IMR-90 (cell line): ENCODE results near the gene RCAN2. TPM values are rescaled to one million over a fixed set of nuclear protein-coding genes. Genes with fewer than 3 reads are reported as not detected.

Experiments
- ATAC-seq: fragments of 200-7000 bp; cut with Tn5 transposase; 2 replicates; pipeline ENCODE4 v1.9.1; 2020; ENCODE audit warnings: low read depth, mild to moderate bottlenecking, moderate library complexity
- BruUV-seq: library from RNA; stranded (reverse); fragments of 400-500 nt; replicated peaks from 2 replicates; lab custom pipeline; 2021; lab: Mats Ljungman, UMichigan
- CTCF ChIA-PET: fragments of 300-600 bp; formaldehyde crosslinking; extraction: SDS; loops from one replicate; lab custom pipeline; 2021; ENCODE audit warnings: antibody characterized with exemption; lab: Yijun Ruan, JAX
- POLR2A ChIA-PET: fragments of 300-600 bp; sonication (Branson Sonifier 250); formaldehyde crosslinking; loops from one replicate; lab custom pipeline; 2022; ENCODE audit warnings: antibody characterized with exemption; ENCODE audit not compliant: unreplicated experiment; lab: Charles Lee
- DNase-seq: peaks from one replicate; pipeline ENCODE4 v3.0.0; 2013
- H2AFZ ChIP-seq: replicated peaks from 2 replicates; pipeline ENCODE3; 2013; ENCODE audit warnings: low read length, mild to moderate bottlenecking; ENCODE audit not compliant: poor library complexity
- H2AK5ac ChIP-seq: 2 replicates; pipeline ENCODE4 v1.6.1; 2013; ENCODE audit warnings: low read depth, low read length, inconsistent platforms
- H2AK9ac ChIP-seq: replicated peaks from 2 replicates; pipeline ENCODE3; 2013; ENCODE audit warnings: mild to moderate bottlenecking, low read depth, low read length, moderate library complexity; ENCODE audit not compliant: poor library complexity
- H2BK120ac ChIP-seq: 2 replicates; pipeline ENCODE4 v1.6.1; 2013; ENCODE audit warnings: low read depth, low read length, inconsistent platforms
- H2BK15ac ChIP-seq: 3 replicates; pipeline ENCODE4 v1.6.1; 2013; ENCODE audit warnings: low read depth, low read length, inconsistent platforms
- H2BK20ac ChIP-seq: 2 replicates; pipeline ENCODE4 v1.6.1; 2013; ENCODE audit warnings: low read depth, mild to moderate bottlenecking, inconsistent platforms, low read length, moderate library complexity
- H2BK5ac ChIP-seq: 2 replicates; pipeline ENCODE4 v1.6.1; 2013; ENCODE audit warnings: mild to moderate bottlenecking, low read depth, low read length, inconsistent platforms; ENCODE audit not compliant: poor library complexity, severe bottlenecking
- H3K14ac ChIP-seq: replicated peaks from 2 replicates; pipeline ENCODE4 v1.6.1; 2013; ENCODE audit warnings: low read depth, low read length, inconsistent platforms
- H3K18ac ChIP-seq: 2 replicates; pipeline ENCODE4 v1.6.1; 2013; ENCODE audit warnings: low read depth, low read length, control low read depth
- H3K23ac ChIP-seq: 2 replicates; pipeline ENCODE4 v1.6.1; 2013; ENCODE audit warnings: low read depth, low read length, inconsistent platforms
- H3K27ac ChIP-seq: 2 replicates; pipeline ENCODE4 v1.5.1; 2013; ENCODE audit warnings: mild to moderate bottlenecking, control low read depth, low read length; ENCODE audit not compliant: insufficient read depth
- H3K27me3 ChIP-seq: 2 replicates; pipeline ENCODE4 v1.6.1; 2013; ENCODE audit warnings: low read length; ENCODE audit not compliant: control insufficient read depth, insufficient read depth
- H3K36me3 ChIP-seq: 2 replicates; pipeline ENCODE4 v1.6.1; 2013; ENCODE audit warnings: low read length, mixed read lengths; ENCODE audit not compliant: control insufficient read depth, insufficient read depth
- H3K4ac ChIP-seq: 2 replicates; pipeline ENCODE4 v1.6.1; 2013; ENCODE audit warnings: low read depth, low read length, inconsistent platforms
- H3K4me1 ChIP-seq: 2 replicates; pipeline ENCODE4 v1.6.1; 2013; ENCODE audit warnings: low read length, mixed read lengths; ENCODE audit not compliant: control insufficient read depth, insufficient read depth
- H3K4me2 ChIP-seq: 2 replicates; pipeline ENCODE4 v1.6.1; 2013; ENCODE audit warnings: low read depth, mild to moderate bottlenecking, control low read depth, low read length, moderate library complexity
- H3K4me3 ChIP-seq: 2 replicates; pipeline ENCODE4 v1.5.1; 2013; ENCODE audit warnings: low read depth, mild to moderate bottlenecking, control low read depth, low read length, moderate library complexity; ENCODE audit not compliant: insufficient read depth
- H3K56ac ChIP-seq: 2 replicates; pipeline ENCODE4 v1.6.1; 2013; ENCODE audit warnings: low read length, inconsistent platforms; ENCODE audit not compliant: insufficient read depth; ENCODE audit errors: extremely low read depth
- H3K79me1 ChIP-seq, 2 experiments: 2 replicates each; pipeline ENCODE4 v1.6.1; 2013; ENCODE audit warnings: low read length in 2 of 2, inconsistent platforms in 1 of 2, low read depth in 1 of 2
- H3K9ac ChIP-seq: 2 replicates; pipeline ENCODE4 v1.6.1; 2013; ENCODE audit warnings: low read depth, low read length, control low read depth
- H3K9me1 ChIP-seq: 2 replicates; pipeline ENCODE4 v1.6.1; 2013; ENCODE audit warnings: low read length, inconsistent platforms; ENCODE audit not compliant: insufficient read depth
- H3K9me3 ChIP-seq: 2 replicates; pipeline ENCODE4 v1.6.1; 2013; ENCODE audit warnings: low read length; ENCODE audit not compliant: control insufficient read depth, insufficient read depth
- H4K20me1 ChIP-seq: 2 replicates; pipeline ENCODE4 v1.6.1; 2013; ENCODE audit warnings: low read length, inconsistent platforms; ENCODE audit not compliant: insufficient read depth
- H4K5ac ChIP-seq: 2 replicates; pipeline ENCODE4 v1.6.1; 2013; ENCODE audit warnings: mild to moderate bottlenecking, low read depth, low read length, control low read depth
- H4K8ac ChIP-seq, 2 experiments: 2 replicates each; pipeline ENCODE4 v1.6.1; 2013; ENCODE audit warnings: low read depth in 2 of 2, low read length in 2 of 2, control low read depth in 1 of 2, inconsistent platforms in 1 of 2
- H4K91ac ChIP-seq: 2 replicates; pipeline ENCODE4 v1.6.1; 2013; ENCODE audit warnings: low read depth, low read length, inconsistent platforms; ENCODE audit not compliant: insufficient read depth
- BHLHE40 ChIP-seq: fragments of 150-350 bp; IDR thresholded peaks from 2 replicates; pipeline ENCODE4 v1.6.1; 2016; ENCODE audit warnings: mild to moderate bottlenecking, low read depth, low read length
- CEBPB ChIP-seq: IDR thresholded peaks from 2 replicates; pipeline ENCODE4 v1.6.1; 2012; ENCODE audit warnings: low read depth, low read length, improper control_type of control experiment
- FOS ChIP-seq: fragments of 150-350 bp; IDR thresholded peaks from 2 replicates; pipeline ENCODE4 v1.6.1; 2016; ENCODE audit warnings: low read depth, low read length
- MAZ ChIP-seq: IDR thresholded peaks from 2 replicates; pipeline ENCODE4 v1.6.1; 2012; ENCODE audit warnings: low read depth, mild to moderate bottlenecking, low read length, improper control_type of control experiment, moderate library complexity, borderline replicate concordance
- MXI1 ChIP-seq: IDR thresholded peaks from 2 replicates; pipeline ENCODE4 v1.6.1; 2012; ENCODE audit warnings: low read depth, mild to moderate bottlenecking, low read length, moderate library complexity, borderline replicate concordance
- POLR2A ChIP-seq: IDR thresholded peaks from 2 replicates; pipeline ENCODE4 v1.6.1; 2012; ENCODE audit warnings: mild to moderate bottlenecking, low read depth, low read length
- RAD21 ChIP-seq: IDR thresholded peaks from 2 replicates; pipeline ENCODE4 v1.6.1; 2012; ENCODE audit warnings: low read length, improper control_type of control experiment
- RCOR1 ChIP-seq: IDR thresholded peaks from 2 replicates; pipeline ENCODE4 v1.6.1; 2012; ENCODE audit warnings: mild to moderate bottlenecking, low read length, improper control_type of control experiment; ENCODE audit not compliant: insufficient replicate concordance
- RFX5 ChIP-seq: IDR thresholded peaks from 2 replicates; pipeline ENCODE4 v1.8.0; 2012; ENCODE audit warnings: low read depth, mild to moderate bottlenecking, low read length, moderate library complexity
- SMC3 ChIP-seq: fragments of 150-350 bp; IDR thresholded peaks from 2 replicates; pipeline ENCODE4 v1.6.1; 2016; ENCODE audit warnings: low read depth, mild to moderate bottlenecking, antibody characterized with exemption, low read length, moderate library complexity
- WGBS, 2 experiments: methylation state at CpG; one replicate each; pipeline versions ENCODE4 v1.1.5 to v1.1.7; 2013; ENCODE audit warnings: missing lambda C conversion rate in 2 of 2; ENCODE audit not compliant: insufficient read length in 1 of 2; ENCODE audit errors: extremely low coverage in 2 of 2; 5-methylcytosine and 5-hydroxymethylcytosine counted together
- dilution Hi-C: fragments of 300-500 bp; cut with HindIII; formaldehyde crosslinking; loops from one replicate; pipeline ENCODE4 v1.14.3; 2018; ENCODE audit warnings: low sequenced_read_pairs; ENCODE audit not compliant: unreplicated experiment
- in situ Hi-C: fragments of 300-500 bp; cut with MboI; formaldehyde crosslinking; loops from 3 replicates; pipeline ENCODE4 v1.14.3; 2019; ENCODE audit warnings: low sequenced_read_pairs, inconsistent platforms, mixed read lengths
- intact Hi-C: fragments of 100-400 bp; cut with micrococcal nuclease; formaldehyde crosslinking; loops from 2 replicates; pipeline ENCODE4 v1.10.0; 2022
- polyA plus RNA-seq, 3 experiments: library from polyadenylated mRNA; depleted of rRNA; stranded (reverse); fragments of >200 nt; gene quantifications; 2 replicates each; pipeline ENCODE4 v1.2.3, GENCODE V29; 2012; ENCODE audit warnings: low replicate concordance in 1 of 3
- total RNA-seq: library from RNA; depleted of rRNA; stranded (reverse); fragments of >200 nt; gene quantifications from 2 replicates; pipeline ENCODE4 v1.2.3, GENCODE V29; 2012
- TF ChIP-seq, protein P1 (sequence below): fragments of 150-350 bp; IDR thresholded peaks from 2 replicates; pipeline ENCODE4 v1.6.1; 2017; ENCODE audit warnings: mild to moderate bottlenecking, antibody characterized with exemption, low read length, low read depth
- TF ChIP-seq, protein P2 (sequence below): conservative IDR thresholded peaks from 2 replicates; pipeline ENCODE4 v1.5.1; 2012; ENCODE audit warnings: mild to moderate bottlenecking, low read depth, low read length, improper control_type of control experiment

The RCAN2 gene
- total and polyA plus RNA-seq, 2 of the 4 experiments (the other 2 are of a cell fraction): 1.3 to 1.8 TPM

DNA sequence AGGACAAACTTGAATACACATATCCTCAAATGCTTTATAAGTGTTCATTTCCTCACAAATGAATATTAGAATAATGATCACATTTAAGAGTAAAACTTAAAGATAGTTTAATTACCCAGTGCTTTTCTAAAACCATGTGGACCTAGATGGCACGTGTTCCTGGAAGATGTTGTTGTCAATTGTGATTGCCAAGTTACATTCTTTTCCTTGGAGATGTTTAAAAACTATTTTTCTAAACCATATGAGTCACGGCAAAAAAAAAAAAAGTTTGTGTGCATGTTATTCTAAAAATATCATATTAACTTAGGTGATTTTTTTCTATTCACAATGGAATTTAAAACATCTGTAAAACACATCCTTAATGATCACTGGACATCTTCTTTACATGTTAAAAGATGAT lies 51.1 kb downstream of the RCAN2 start:
- Histone ChIP-seq H3K9me3 (no peaks in the 10 kb centered on the region), H2BK15ac (no peak overlapping the region), H3K4me1 (no peaks in the 10 kb centered on the region; the same call in 1 of the 2 replicates), H3K18ac (no peak overlapping the region), H3K9ac (no peak overlapping the region), H3K4me3 (no peak overlapping the region), H3K56ac (no peak overlapping the region), H2BK120ac (no peak overlapping the region), H3K27ac (no peak overlapping the region), H3K4me2 (no peak overlapping the region), H4K91ac (no peak overlapping the region), H3K27me3 (no peaks in the 10 kb centered on the region), H3K14ac (no peak overlapping the region), H2BK5ac (no peak overlapping the region), H4K8ac (no peak overlapping the region), H3K36me3 (no peaks in the 10 kb centered on the region), H2AK9ac (no peak overlapping the region), H3K23ac (no peak overlapping the region), H2BK20ac (no peak overlapping the region), H2AFZ (no peak overlapping the region), H3K9me1 (no peaks in the 10 kb centered on the region), H4K5ac (no peak overlapping the region), H4K20me1 (no peaks in the 10 kb centered on the region), H3K79me1 (no peaks in the 10 kb centered on the region), H3K4ac (no peak overlapping the region), H2AK5ac (no peak overlapping the region)
- peak; percentile 37 for DNase-seq
- in situ Hi-C loops: no loop called here
- ChIA-PET POLR2A (no interaction called here), CTCF (interaction anchor here (1.0 kb wide), 1 partner anchor 36 kb away, joined by 3 read pairs; no protein-coding TSS in a partner anchor)
- intact Hi-C loops: no loop called here
- no TSS peak for BruUV-seq
- no CpG with 5 or more reads among the region's 2 CpGs for WGBS, 2 experiments
- ATAC-seq: no peak
- dilution Hi-C loops: no loop called here
- TF ChIP-seq, protein P1, sequence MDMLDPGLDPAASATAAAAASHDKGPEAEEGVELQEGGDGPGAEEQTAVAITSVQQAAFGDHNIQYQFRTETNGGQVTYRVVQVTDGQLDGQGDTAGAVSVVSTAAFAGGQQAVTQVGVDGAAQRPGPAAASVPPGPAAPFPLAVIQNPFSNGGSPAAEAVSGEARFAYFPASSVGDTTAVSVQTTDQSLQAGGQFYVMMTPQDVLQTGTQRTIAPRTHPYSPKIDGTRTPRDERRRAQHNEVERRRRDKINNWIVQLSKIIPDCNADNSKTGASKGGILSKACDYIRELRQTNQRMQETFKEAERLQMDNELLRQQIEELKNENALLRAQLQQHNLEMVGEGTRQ: 0 out of 2 replicates have a peak, but pooled peaks have one; percentile 31
- TF ChIP-seq FOS (no peak), RFX5 (no peak), RAD21 (no peak), MAZ (no peak), POLR2A (no peak), SMC3 (no peak), CEBPB (no peak), MXI1 (peak; percentile 68; the same call in 1 of the 2 replicates), RCOR1 (no peak), BHLHE40 (peak; percentile 56)
- TF ChIP-seq, protein P2, sequence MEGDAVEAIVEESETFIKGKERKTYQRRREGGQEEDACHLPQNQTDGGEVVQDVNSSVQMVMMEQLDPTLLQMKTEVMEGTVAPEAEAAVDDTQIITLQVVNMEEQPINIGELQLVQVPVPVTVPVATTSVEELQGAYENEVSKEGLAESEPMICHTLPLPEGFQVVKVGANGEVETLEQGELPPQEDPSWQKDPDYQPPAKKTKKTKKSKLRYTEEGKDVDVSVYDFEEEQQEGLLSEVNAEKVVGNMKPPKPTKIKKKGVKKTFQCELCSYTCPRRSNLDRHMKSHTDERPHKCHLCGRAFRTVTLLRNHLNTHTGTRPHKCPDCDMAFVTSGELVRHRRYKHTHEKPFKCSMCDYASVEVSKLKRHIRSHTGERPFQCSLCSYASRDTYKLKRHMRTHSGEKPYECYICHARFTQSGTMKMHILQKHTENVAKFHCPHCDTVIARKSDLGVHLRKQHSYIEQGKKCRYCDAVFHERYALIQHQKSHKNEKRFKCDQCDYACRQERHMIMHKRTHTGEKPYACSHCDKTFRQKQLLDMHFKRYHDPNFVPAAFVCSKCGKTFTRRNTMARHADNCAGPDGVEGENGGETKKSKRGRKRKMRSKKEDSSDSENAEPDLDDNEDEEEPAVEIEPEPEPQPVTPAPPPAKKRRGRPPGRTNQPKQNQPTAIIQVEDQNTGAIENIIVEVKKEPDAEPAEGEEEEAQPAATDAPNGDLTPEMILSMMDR: no peak
